Lower lobe of right lung (tissue), 2 donors: Measurements from ENCODE around the gene CREBRF. TPM values are rescaled to one million over a fixed set of nuclear protein-coding genes. Genes with fewer than 3 reads are reported as not detected.

Experiments used
- ATAC-seq, 2 donors: fragments of 200-7000 bp; cut with Tn5 transposase; one replicate each; pipeline ENCODE4 v1.9.1; 2020 to 2022; ENCODE audit warnings: mild to moderate bottlenecking in 2 of 2, moderate library complexity in 2 of 2
- DNase-seq: peaks from one replicate; pipeline ENCODE4 v3.0.0-alpha.2; 2020
- H3K27ac ChIP-seq: fragments of 200-600 bp; one replicate; pipeline ENCODE4 v1.8.0; 2022
- H3K27me3 ChIP-seq: fragments of 200-600 bp; one replicate; pipeline ENCODE4 v1.8.0; 2022; ENCODE audit warnings: low read depth
- H3K36me3 ChIP-seq: fragments of 200-600 bp; one replicate; pipeline ENCODE4 v1.8.0; 2022; ENCODE audit warnings: mild to moderate bottlenecking
- H3K4me1 ChIP-seq: fragments of 200-600 bp; one replicate; pipeline ENCODE4 v1.8.0; 2022
- H3K4me3 ChIP-seq: fragments of 200-600 bp; one replicate; pipeline ENCODE4 v1.8.0; 2022; ENCODE audit warnings: mild to moderate bottlenecking
- H3K9me3 ChIP-seq: fragments of 200-600 bp; one replicate; pipeline ENCODE4 v1.8.0; 2022
- CTCF ChIP-seq: fragments of 200-600 bp; IDR thresholded peaks from one replicate; pipeline ENCODE4 v1.8.0; 2022; ENCODE audit warnings: antibody characterized with exemption, mild to moderate bottlenecking
- intact Hi-C: fragments of 100-400 bp; cut with DNase I; formaldehyde crosslinking; loops from one replicate; pipeline ENCODE4 v1.11.0; 2022
- total RNA-seq: library from RNA; stranded (reverse); fragmentation: NEBNext Ultra II Directional; extraction: Animal tissue kit (Norgen Biotek cat#: 25700); gene quantifications from one replicate; pipeline ENCODE4 v1.2.1, GENCODE V29; 2021
- donor health status: DM: no; HTN: yes; CAD: no; lungs with severe emphysema.

CREBRF gene
- total RNA-seq, 1 donor from 2014 or later = 50.2 TPM

GRCh38 chr5:173138707-173139106 lies 82.6 kb downstream of the CREBRF start:
- Histone ChIP-seq H3K4me3 (no peak overlapping the region), H3K27ac (no peak overlapping the region), H3K27me3 (no peaks in the 10 kb centered on the region), H3K9me3 (no peaks in the 10 kb centered on the region), H3K36me3 (peaks cover 47% of the 10 kb centered on the region), H3K4me1 (no peaks in the 10 kb centered on the region)
- ATAC-seq = no peak
- intact Hi-C loops = no loop called here
- no peak for TF ChIP-seq CTCF
- no peak for DNase-seq

GRCh38 chr5:173139631-173140030 lies 83.5 kb downstream of the CREBRF start:
- Histone ChIP-seq H3K27me3 (no peaks in the 10 kb centered on the region), H3K27ac (no peak overlapping the region), H3K4me1 (no peaks in the 10 kb centered on the region), H3K9me3 (no peaks in the 10 kb centered on the region), H3K4me3 (no peak overlapping the region), H3K36me3 (peaks cover 38% of the 10 kb centered on the region)
- TF ChIP-seq CTCF = no peak
- intact Hi-C loops = no loop called here
- no peak for DNase-seq
- peak; percentile 26 to 52 for ATAC-seq

- H3K27ac ChIP-seq = no peak overlapping the region
- DNase-seq (no peak), ATAC-seq (no peak)
- TF ChIP-seq CTCF = no peak
- peaks cover 29% of the 10 kb centered on the region for H3K36me3 ChIP-seq
- no peak overlapping the region for H3K4me3 ChIP-seq
- no peaks in the 10 kb centered on the region for H3K9me3 ChIP-seq
- intact Hi-C loops = no loop called here
- peaks cover 8% of the 10 kb centered on the region for H3K4me1 ChIP-seq
- no peaks in the 10 kb centered on the region for H3K27me3 ChIP-seq
Measured at GRCh38 chr5:173140769-173141168, 84.6 kb downstream of the CREBRF start.

GRCh38 chr5:173143567-173143966 lies 87.4 kb downstream of the CREBRF start:
- Histone ChIP-seq H3K27ac (no peak overlapping the region), H3K27me3 (no peaks in the 10 kb centered on the region), H3K4me1 (peaks cover 8% of the 10 kb centered on the region), H3K4me3 (no peak overlapping the region), H3K36me3 (peaks cover 19% of the 10 kb centered on the region), H3K9me3 (no peaks in the 10 kb centered on the region)
- TF ChIP-seq CTCF = no peak
- no peak for DNase-seq
- no peak for ATAC-seq
- intact Hi-C loops = no loop called here

- H3K27me3 ChIP-seq = no peaks in the 10 kb centered on the region
- H3K4me3 ChIP-seq = peak within 1 kb of the TSS; percentile 98
- peaks cover 8% of the 10 kb centered on the region for H3K4me1 ChIP-seq
- peaks cover 26% of the 10 kb centered on the region for H3K36me3 ChIP-seq
- ATAC-seq (peak; percentile 98), DNase-seq (peak; percentile 100)
- TF ChIP-seq CTCF = peak; percentile 90
- H3K27ac ChIP-seq = peak within 1 kb of the TSS; percentile 94
- H3K9me3 ChIP-seq = no peaks in the 10 kb centered on the region
- intact Hi-C loops = no loop called here
Measured at GRCh38 chr5:173144200-173145176, 88.3 kb downstream of the CREBRF start, which contains the start of gene BNIP1. Gene BNIP1, plus strand, starts transcription at chr5:173144531. Its CDS starts 15 bp downstream, at chr5:173144546.
